ENCODE results near the gene ASPHD1.

Gene ASPHD1, protein sequence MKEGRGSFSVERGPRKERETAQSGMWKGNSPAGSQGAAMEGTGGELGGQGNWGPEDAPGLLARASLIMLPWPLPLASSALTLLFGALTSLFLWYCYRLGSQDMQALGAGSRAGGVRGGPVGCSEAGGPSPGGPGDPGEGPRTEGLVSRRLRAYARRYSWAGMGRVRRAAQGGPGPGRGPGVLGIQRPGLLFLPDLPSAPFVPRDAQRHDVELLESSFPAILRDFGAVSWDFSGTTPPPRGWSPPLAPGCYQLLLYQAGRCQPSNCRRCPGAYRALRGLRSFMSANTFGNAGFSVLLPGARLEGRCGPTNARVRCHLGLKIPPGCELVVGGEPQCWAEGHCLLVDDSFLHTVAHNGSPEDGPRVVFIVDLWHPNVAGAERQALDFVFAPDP

DNA sequence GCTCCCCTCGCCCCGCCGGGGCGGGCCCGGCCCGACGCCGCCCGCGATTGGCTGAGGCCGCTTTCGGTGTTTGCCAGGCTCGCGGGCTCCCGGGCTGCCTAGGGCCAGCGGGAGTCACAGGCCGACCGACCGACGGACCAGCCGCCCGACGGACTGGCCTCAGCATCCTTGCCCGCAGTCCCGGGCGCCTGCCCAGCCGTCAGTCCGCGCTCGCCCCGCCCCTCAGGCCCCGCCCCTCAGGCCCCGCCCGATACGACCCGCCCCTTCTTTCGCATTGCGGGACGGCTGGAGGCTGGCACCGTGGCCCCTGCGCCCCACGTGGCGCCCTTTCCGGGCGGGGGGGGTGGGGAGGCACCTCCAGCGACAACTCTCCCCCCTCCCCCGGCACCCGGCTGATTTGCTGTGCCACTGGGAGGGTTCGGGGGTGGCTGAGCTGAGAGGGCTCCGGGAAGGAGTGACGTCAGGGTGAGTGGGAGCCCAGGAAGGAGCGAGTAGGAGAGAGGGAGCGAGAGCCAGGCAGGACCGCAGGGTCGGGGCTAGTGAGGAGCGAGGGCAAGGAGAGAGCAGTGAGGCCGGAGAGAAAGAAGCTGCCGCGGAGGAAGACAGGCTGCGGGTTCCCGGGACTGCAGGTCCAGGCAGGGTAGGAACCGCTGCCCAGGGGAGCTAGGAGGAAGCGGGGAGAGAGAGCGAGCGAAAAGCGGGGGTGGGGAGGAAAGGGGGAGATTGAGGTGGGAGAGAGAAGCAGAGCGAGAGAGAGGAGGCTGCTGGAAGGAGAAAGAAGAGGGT, at the start of gene ASPHD1:
ASPHD1 (plus strand) TSS at position 387 of the 786 bp plus-strand sequence. CDS start 484 bp downstream, outside the sequence.
- DNase-seq (ENCODE audit: low read depth) = peak; percentile 89
- TF ChIP-seq, protein P1, sequence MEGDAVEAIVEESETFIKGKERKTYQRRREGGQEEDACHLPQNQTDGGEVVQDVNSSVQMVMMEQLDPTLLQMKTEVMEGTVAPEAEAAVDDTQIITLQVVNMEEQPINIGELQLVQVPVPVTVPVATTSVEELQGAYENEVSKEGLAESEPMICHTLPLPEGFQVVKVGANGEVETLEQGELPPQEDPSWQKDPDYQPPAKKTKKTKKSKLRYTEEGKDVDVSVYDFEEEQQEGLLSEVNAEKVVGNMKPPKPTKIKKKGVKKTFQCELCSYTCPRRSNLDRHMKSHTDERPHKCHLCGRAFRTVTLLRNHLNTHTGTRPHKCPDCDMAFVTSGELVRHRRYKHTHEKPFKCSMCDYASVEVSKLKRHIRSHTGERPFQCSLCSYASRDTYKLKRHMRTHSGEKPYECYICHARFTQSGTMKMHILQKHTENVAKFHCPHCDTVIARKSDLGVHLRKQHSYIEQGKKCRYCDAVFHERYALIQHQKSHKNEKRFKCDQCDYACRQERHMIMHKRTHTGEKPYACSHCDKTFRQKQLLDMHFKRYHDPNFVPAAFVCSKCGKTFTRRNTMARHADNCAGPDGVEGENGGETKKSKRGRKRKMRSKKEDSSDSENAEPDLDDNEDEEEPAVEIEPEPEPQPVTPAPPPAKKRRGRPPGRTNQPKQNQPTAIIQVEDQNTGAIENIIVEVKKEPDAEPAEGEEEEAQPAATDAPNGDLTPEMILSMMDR (IDR thresholded peaks at IDR 0.05; ENCODE audit: low read length, missing control alignments) = no peak
- peak within 1 kb of the TSS; percentile 73 for H3K4me3 ChIP-seq (replicated peaks; ENCODE audit: low read depth, low read length)

DNA sequence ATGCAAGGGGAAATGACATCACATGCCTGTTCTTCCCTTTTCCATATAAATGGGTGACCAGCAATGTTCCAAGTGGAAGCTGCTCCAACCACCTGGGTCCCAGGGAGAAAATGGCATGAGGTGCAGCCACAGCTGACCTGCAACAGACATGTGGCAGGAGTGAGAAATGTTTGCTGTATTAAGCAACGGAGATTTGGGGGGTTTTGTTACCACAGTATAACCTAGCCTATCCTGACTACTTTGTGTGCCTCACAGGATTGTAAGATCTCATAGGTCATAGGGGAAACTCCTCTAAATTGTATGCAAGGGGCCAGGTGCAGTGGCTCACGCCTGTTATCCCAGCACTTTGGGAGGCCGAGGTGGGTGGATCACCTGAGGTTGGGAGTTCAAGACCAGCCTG, 49.3 kb upstream of the ASPHD1 start:
- no peak for DNase-seq (ENCODE audit: low read depth)
- H3K4me3 ChIP-seq (replicated peaks; ENCODE audit: low read depth, low read length) = no peak overlapping the region
- TF ChIP-seq, protein P1 (IDR thresholded peaks at IDR 0.05; ENCODE audit: low read length, missing control alignments) = no peak

DNA sequence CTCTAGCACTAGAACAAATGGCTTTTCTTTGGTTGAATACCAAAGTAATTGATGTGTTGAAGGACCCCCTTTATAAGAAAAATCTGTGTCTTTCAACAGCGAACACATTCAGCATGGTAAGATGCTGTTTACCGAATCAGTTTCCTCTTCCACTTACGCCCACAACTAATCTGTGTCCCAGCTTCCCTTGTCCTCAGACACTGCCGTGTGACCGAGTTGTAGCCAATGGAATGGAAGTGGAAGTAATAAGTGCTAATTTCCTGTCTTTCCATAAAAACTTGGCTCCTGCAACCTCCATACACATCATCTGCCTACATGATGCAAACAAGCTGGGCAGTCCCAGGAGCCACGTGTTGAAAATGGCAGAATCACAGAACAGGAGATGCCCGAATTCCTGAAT, 47.6 kb upstream of the ASPHD1 start:
- no peak overlapping the region for H3K4me3 ChIP-seq (replicated peaks; ENCODE audit: low read depth, low read length)
- DNase-seq (ENCODE audit: low read depth) = peak; percentile 84
- TF ChIP-seq, protein P1 (IDR thresholded peaks at IDR 0.05; ENCODE audit: low read length, missing control alignments) = no peak

DNA sequence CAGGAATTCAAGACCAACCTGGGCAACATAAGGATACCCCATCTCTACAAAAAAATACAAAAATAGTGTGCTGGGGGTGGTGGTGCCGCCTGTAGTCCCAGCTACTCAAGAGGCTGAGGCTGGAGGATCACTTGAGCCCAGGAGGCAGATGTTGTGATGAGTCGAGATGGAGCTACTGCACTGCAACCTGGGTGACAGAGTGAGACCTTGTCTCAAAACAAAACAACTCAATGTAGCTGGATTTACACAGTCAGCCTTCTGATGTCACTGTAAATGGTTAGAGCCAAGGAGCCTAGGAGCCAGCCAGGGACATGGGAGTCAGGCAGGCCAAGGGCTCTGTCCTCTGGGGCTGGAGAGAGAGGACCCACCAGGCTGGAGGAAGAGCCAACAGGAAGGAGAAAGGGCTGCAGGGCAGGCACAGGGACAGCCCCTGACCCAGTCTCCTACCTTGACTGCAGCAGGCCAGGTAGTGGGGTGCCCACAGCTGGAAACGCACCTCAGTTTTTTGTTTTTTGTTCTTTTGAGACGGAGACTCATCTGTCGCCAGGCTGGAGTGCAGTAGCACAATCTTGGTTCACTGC, 45.7 kb upstream of the ASPHD1 start:
- TF ChIP-seq, protein P1 (IDR thresholded peaks at IDR 0.05; ENCODE audit: low read length, missing control alignments) = no peak
- DNase-seq (ENCODE audit: low read depth) = no peak
- no peak overlapping the region for H3K4me3 ChIP-seq (replicated peaks; ENCODE audit: low read depth, low read length)

DNA sequence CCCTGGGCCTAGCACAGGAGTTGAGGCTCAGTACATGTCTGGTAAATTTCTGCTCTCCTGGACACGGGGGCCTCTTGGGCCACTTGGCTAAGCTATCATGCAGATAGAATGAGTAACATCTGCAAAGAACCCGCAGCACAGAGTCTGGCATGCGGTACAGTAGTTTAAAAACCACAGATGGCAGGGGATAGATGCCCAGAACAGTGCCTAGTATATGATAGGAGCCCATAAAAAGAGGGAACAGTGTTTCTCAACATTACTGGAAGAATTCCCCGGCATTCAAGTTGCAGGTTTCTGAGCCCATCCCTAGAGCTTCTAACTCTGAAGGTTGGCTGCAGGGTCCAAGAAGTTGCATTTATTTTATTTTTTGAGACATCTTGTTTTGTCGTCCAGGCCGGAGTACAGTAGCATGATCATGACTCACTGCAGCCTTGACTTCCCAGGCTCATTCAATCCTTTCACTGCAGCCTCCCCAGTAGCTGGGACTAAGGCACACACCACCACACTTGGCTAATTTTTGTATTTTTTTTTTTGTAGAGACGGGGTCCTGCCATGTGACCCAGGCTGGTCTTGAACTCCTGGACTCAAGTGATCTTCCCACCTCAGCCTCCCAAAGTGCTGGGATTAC, 43.0 kb upstream of the ASPHD1 start:
- H3K4me3 ChIP-seq (replicated peaks; ENCODE audit: low read depth, low read length) = no peak overlapping the region
- TF ChIP-seq, protein P1 (IDR thresholded peaks at IDR 0.05; ENCODE audit: low read length, missing control alignments) = no peak
- peak; percentile 13 for DNase-seq (ENCODE audit: low read depth)

DNA sequence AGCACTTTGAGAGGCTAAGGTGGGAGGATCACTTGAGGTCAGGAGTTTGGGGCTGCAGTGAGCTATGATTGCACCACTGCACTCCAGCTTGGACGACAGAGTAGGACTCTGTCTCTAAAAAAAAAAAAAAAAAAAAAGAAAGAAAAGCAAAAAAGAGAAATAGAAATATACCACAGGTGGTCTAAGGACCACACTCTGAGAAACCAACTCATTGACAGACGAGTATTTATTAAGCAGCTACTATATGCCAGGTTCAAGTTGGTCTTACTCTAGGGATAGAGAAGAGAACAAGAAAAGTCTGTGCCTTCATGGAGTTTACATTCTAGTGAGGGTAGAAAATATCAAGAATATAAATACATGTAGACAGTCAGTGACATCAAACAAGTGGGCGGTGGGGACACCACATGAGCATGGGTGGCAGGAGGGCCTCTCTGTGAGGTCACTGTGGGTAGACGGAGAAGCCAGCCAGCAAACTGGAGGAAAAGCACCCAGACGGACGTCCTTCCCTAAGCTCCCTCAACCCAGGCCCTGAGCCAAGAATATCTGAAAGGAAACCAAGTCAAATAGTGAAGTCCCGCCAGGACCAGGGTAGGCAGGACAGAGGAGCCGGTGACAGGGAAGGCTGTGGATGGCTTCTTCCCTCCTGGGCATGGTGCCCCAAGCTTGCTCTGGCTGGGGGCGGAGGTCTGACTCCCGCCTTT, 42.0 kb upstream of the ASPHD1 start:
- no peak overlapping the region for H3K4me3 ChIP-seq (replicated peaks; ENCODE audit: low read depth, low read length)
- no peak for DNase-seq (ENCODE audit: low read depth)
- TF ChIP-seq, protein P1 (IDR thresholded peaks at IDR 0.05; ENCODE audit: low read length, missing control alignments) = no peak
